Renal cortex interstitium (tissue), 15 donors: ENCODE results near the gene CTDSP2. TPM values are rescaled to one million over a fixed set of nuclear protein-coding genes. Genes with fewer than 3 reads are reported as not detected.

Experiments
- DNase-seq, 11 donors: peaks; one replicate each; pipeline ENCODE4 v3.0.0-alpha.2; 2013; ENCODE audit warnings: low read depth in 9 of 11, low spot score in 4 of 11; ENCODE audit errors: extremely low read depth in 1 of 11
- long read RNA-seq, 16 experiments: transcript quantifications; one replicate each; lab custom pipeline, GENCODE V29; 2026
- polyA plus RNA-seq, 3 donors: library from polyadenylated mRNA; unstranded; fragments of 120-200 nt; gene quantifications; one replicate each; pipeline ENCODE4 v1.2.1, GENCODE V29; 2013; ENCODE audit not compliant: insufficient read length in 3 of 3

CTDSP2 gene, protein sequence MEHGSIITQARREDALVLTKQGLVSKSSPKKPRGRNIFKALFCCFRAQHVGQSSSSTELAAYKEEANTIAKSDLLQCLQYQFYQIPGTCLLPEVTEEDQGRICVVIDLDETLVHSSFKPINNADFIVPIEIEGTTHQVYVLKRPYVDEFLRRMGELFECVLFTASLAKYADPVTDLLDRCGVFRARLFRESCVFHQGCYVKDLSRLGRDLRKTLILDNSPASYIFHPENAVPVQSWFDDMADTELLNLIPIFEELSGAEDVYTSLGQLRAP
- polyA plus RNA-seq, result 100 to 1,000 TPM; 237 to 273 (median 260) TPM
- long read RNA-seq, donor 1, full-length matches to known transcripts, result 25 of 37 reads
- long read RNA-seq, donor 1, partial matches to known transcripts, result 12 of 37 reads
- long read RNA-seq, donor 1, other reads (novel, unspliced or antisense), result 0 of 37 reads
- long read RNA-seq, donor 2, full-length matches to known transcripts, result 22 of 35 reads
- long read RNA-seq, donor 2, partial matches to known transcripts, result 13 of 35 reads
- long read RNA-seq, donor 2, other reads (novel, unspliced or antisense), result 0 of 35 reads
- long read RNA-seq, donor 3, full-length matches to known transcripts, result 42 of 74 reads
- long read RNA-seq, donor 3, partial matches to known transcripts, result 23 of 74 reads
- long read RNA-seq, donor 3, other reads (novel, unspliced or antisense), result 9 of 74 reads
- long read RNA-seq, donor 4, full-length matches to known transcripts, result 22 of 39 reads
- long read RNA-seq, donor 4, partial matches to known transcripts, result 9 of 39 reads
- long read RNA-seq, donor 4, other reads (novel, unspliced or antisense), result 8 of 39 reads
- long read RNA-seq, donor 5, result 0 reads
- long read RNA-seq, donor 6, full-length matches to known transcripts, result 27 of 52 reads
- long read RNA-seq, donor 6, partial matches to known transcripts, result 25 of 52 reads
- long read RNA-seq, donor 6, other reads (novel, unspliced or antisense), result 0 of 52 reads
- long read RNA-seq, donor 7, full-length matches to known transcripts, result 20 of 46 reads
- long read RNA-seq, donor 7, partial matches to known transcripts, result 26 of 46 reads
- long read RNA-seq, donor 7, other reads (novel, unspliced or antisense), result 0 of 46 reads
- long read RNA-seq, donor 8, full-length matches to known transcripts, result 40 of 85 reads
- long read RNA-seq, donor 8, partial matches to known transcripts, result 39 of 85 reads
- long read RNA-seq, donor 8, other reads (novel, unspliced or antisense), result 6 of 85 reads
- long read RNA-seq, donor 9, full-length matches to known transcripts, result 23 of 45 reads
- long read RNA-seq, donor 9, partial matches to known transcripts, result 17 of 45 reads
- long read RNA-seq, donor 9, other reads (novel, unspliced or antisense), result 5 of 45 reads
- long read RNA-seq, donor 10, full-length matches to known transcripts, result 28 of 54 reads
- long read RNA-seq, donor 10, partial matches to known transcripts, result 26 of 54 reads
- long read RNA-seq, donor 10, other reads (novel, unspliced or antisense), result 0 of 54 reads
- long read RNA-seq, donor 11, full-length matches to known transcripts, result 16 of 35 reads
- long read RNA-seq, donor 11, partial matches to known transcripts, result 13 of 35 reads
- long read RNA-seq, donor 11, other reads (novel, unspliced or antisense), result 6 of 35 reads
- long read RNA-seq, donor 12, full-length matches to known transcripts, result 10 of 10 reads
- long read RNA-seq, donor 12, partial matches to known transcripts, result 0 of 10 reads
- long read RNA-seq, donor 12, other reads (novel, unspliced or antisense), result 0 of 10 reads
- long read RNA-seq, donor 13, result 0 reads
- long read RNA-seq, donor 14, full-length matches to known transcripts, result 21 of 46 reads
- long read RNA-seq, donor 14, partial matches to known transcripts, result 25 of 46 reads
- long read RNA-seq, donor 14, other reads (novel, unspliced or antisense), result 0 of 46 reads
- long read RNA-seq, donor 15, full-length matches to known transcripts, result 15 of 21 reads
- long read RNA-seq, donor 15, partial matches to known transcripts, result 6 of 21 reads
- long read RNA-seq, donor 15, other reads (novel, unspliced or antisense), result 0 of 21 reads
- long read RNA-seq, donor 16, full-length matches to known transcripts, result 87 of 141 reads
- long read RNA-seq, donor 16, partial matches to known transcripts, result 36 of 141 reads
- long read RNA-seq, donor 16, other reads (novel, unspliced or antisense), result 18 of 141 reads

- DNase-seq, result peak; percentile 93 to 99 (median 98)
Observed at GRCh38 chr12:57846577-57847319, at the start of gene CTDSP2. Gene CTDSP2, minus strand, starts transcription at chr12:57846729. Its CDS starts 294 bp downstream, at chr12:57846435.

DNA sequence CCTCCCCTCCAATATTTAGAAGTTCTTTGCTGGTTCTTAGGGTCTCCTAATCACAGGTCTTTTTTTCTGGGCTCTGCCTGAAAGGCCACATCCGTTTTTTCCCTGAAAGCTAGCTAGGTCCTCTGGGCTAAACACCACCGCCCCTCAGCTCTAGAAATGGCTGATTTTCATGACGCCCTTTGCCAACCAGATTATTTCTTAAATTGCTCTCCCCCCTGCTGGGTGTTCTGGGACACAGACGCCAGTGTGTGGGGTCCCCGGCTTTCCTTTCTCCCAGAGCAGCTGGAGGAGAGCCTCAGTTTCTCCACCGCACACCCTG, 49.5 kb upstream of the CTDSP2 start:
- peak in 2 of 11 donors; percentile 27 to 39 for DNase-seq

DNA sequence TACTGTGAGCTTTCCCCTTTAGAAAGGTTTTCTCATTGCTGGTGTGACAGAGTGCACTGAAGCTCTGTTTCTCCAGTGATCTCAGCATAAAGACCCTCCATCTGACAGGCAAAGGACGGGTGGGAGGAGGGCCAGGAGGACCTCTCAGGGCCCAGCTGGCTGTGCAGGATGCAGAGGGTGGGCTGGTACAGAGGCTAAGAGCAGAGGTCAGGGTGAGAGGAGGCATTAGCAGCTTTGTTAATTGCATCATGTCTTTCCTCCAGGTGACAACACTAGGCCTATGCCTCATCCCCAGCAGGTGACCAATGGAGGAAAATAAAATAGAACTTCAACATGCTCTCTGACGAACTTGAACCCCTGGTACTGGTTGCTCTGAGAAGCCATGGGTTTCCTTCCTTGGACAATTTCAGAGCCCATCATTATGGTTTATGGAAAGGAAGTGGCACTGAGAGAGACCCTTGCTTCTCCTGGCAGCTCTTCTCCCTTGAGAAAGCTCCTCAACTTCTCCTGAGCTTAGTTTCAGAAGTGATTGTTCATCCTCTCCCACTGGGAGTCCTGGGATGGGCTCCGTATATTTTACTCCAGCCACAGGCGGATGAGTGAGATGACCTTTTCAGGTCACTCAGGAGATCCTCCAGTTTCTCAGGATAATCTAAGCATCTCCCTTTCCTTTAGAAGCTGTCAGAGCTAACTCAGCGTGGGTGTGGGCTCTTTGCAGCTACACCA, 49.0 kb upstream of the CTDSP2 start:
- DNase-seq, result no peak

- DNase-seq, result no peak
Observed at GRCh38 chr12:57894399-57895292, 48.1 kb upstream of the CTDSP2 start.

- DNase-seq, result peak; percentile 80 to 95 (median 91)
Observed at GRCh38 chr12:57893431-57894353, 47.2 kb upstream of the CTDSP2 start.

DNA sequence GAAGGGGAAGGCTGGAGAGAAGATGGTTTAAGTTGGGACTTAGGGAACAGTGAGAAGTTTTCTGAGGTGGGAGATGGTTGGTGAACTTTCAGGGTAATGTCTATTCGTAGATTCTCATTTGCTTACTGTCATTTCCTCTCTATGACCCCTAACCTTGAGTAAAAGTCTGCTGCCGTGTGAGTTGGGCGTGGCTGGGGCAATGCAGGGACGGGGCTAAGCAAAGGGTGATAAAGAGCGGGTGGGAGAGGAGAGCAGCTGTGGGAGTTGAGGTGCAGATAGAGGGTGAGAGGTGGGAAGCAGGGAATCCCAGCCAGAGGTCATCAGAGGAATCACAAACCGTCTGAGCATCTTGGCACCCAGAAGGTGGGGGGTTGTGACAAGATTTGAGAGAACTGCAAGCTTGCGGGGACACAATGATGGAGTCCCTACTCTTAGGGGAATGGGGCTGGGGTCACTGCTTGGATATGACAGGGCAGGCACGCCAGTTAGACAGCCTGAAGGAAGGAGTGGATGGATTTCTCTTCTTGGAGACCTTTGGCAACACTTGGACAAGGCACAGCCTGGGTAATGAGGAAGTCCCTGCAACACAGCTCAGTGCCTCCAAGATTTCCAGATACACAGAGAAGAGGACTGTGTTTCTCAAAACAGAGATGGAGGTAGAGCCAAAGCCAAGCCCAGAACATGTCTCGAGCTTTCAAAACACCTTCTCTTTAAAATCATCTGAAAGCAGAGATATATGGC, 45.9 kb upstream of the CTDSP2 start:
- DNase-seq, result no peak

DNA sequence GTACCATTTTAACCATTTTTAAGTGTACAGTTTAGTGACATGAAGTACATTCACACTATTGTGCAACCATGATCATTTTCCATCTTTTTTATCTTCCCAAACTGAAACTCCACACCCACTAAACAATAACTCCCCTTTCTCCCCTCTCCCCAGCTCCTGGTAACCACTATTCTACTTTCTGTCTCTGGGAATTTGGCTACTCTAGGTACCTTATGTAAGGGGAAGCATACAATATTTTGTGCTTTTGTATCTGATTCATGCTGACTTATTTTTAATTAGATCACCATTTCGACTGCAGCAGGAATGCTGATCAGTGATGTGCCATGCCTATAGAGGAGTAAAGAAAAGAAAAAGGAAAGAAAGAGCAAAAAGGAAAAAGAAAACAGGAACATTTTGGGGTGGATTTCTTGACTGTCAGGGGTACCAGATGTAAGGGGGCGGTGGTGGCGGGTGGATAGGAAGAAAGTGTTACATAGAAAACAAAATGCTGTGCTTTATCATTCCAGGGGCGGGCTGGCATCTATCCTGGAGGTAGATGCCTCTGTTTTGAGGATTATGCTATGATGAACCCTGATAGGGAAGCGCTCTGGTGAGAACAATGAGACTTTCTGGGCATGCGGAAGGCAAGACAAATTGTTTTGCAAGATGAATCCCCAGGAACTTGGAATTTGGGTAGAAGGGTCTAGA, 45.2 kb upstream of the CTDSP2 start:
- DNase-seq, result no peak

GRCh38 chr12:57890191-57891115, 43.9 kb upstream of the CTDSP2 start:
- DNase-seq, result no peak

DNA sequence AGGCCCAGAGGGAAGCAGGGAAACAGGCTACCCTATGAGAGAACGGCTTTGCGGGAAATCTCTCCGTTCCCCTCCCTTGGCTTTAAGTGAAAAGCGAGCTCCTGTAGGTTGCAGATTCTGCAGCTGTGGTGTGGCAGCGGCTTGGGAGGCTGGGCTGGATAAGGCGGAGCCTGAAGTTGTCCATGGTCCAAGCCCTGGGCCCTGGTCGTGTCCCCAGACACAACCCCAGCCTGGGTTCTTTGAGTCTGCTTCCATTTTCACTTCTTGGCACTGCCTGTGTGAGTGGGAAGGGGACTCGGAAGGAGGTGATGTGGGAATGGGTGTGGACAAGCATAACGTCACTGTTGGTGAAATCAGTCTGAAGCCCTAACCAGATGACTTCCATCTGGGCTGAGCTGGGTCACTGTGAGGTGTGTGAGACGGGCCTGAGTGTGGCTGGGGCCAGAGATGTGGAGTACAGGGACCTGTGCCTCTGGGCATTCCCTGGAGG, 43.0 kb upstream of the CTDSP2 start:
- DNase-seq, result peak in 4 of 11 donors; percentile 54 to 73 (median 55)

GRCh38 chr12:57888409-57889157, 42.1 kb upstream of the CTDSP2 start:
- DNase-seq, result peak in 1 of 11 donors; percentile 44
